Breast epithelium (tissue), 4 donors: ENCODE measurements around the gene NAV3. TPM values are rescaled to one million over a fixed set of nuclear protein-coding genes. Genes with fewer than 3 reads are reported as not detected.

Experiments
- DNase-seq, 2 donors: peaks; one replicate each; pipeline ENCODE4 v3.0.0-alpha.2; 2019; ENCODE audit warnings: low spot score in 2 of 2
- H3K27ac ChIP-seq, 2 donors: fragments of 200-600 bp; sonication (generic) in 1 of 2; one replicate each; pipeline ENCODE4 v1.5.1; 2016 to 2019; ENCODE audit warnings: mild to moderate bottlenecking in 1 of 2
- H3K27me3 ChIP-seq, 2 donors: fragments of 200-600 bp; sonication (generic) in 1 of 2; one replicate each; pipeline versions ENCODE4 v1.5.1 to v1.6.0; 2017 to 2019; ENCODE audit warnings: control low read depth in 1 of 2, mild to moderate bottlenecking in 1 of 2
- H3K36me3 ChIP-seq: fragments of 200-600 bp; one replicate; pipeline ENCODE4 v1.5.1; 2019
- H3K4me1 ChIP-seq, 2 donors: fragments of 200-600 bp; sonication (generic); one replicate each; pipeline ENCODE4 v1.5.1; 2016 to 2019; ENCODE audit warnings: control low read depth in 1 of 2
- H3K4me3 ChIP-seq, 3 donors: fragments of 200-600 bp; sonication (generic); 1 replicate in 2 of 3; 2 replicates in 1 of 3; pipeline ENCODE4 v1.5.1; 2016 to 2019; ENCODE audit warnings: mild to moderate bottlenecking in 3 of 3, moderate library complexity in 2 of 3
- H3K9me3 ChIP-seq, 2 donors: fragments of 200-600 bp; sonication (generic) in 1 of 2; one replicate each; pipeline ENCODE4 v1.5.1; 2016 to 2019; ENCODE audit warnings: control low read depth in 1 of 2
- CTCF ChIP-seq, 3 donors: fragments of 450-650 bp; IDR thresholded peaks; one replicate each; pipeline ENCODE4 v1.5.1; 2016 to 2017; ENCODE audit warnings: antibody characterized with exemption in 3 of 3, mild to moderate bottlenecking in 3 of 3, moderate library complexity in 3 of 3
- POLR2A ChIP-seq: fragments of 450-650 bp; IDR thresholded peaks from one replicate; pipeline ENCODE4 v1.6.1; 2016; ENCODE audit warnings: antibody characterized with exemption, mild to moderate bottlenecking, moderate library complexity
- POLR2AphosphoS5 ChIP-seq, 3 donors: sonication (generic); formaldehyde crosslinking; IDR thresholded peaks; one replicate each; pipeline ENCODE4 v1.6.1; 2017; ENCODE audit warnings: antibody characterized with exemption in 3 of 3
- intact Hi-C: fragments of 100-400 bp; cut with DNase I; formaldehyde crosslinking; loops from one replicate; pipeline ENCODE4 v1.15.1; 2023; ENCODE audit warnings: low total_unique reads
- total RNA-seq, 3 donors: library from RNA; depleted of rRNA; stranded (reverse); fragments of >200 nt; gene quantifications; one replicate each; pipeline ENCODE4 v1.1.0, GENCODE V29; 2016

Gene NAV3
- total RNA-seq, 3 donors from 2014 or later = 25.6 to 46.1 (median 41.1) TPM

- Histone ChIP-seq H3K27me3 (no peaks in the 10 kb centered on the region), H3K9me3 (no peaks in the 10 kb centered on the region), H3K36me3 (no peaks in the 10 kb centered on the region), H3K27ac (no peak overlapping the region), H3K4me3 (no peak overlapping the region), H3K4me1 (no peaks in the 10 kb centered on the region)
- intact Hi-C loops = no loop called here
- TF ChIP-seq POLR2AphosphoS5 (IDR thresholded peaks at IDR 0.05) (no peak), CTCF (IDR thresholded peaks at IDR 0.05) (no peak), POLR2A (no peak)
- DNase-seq = no peak
Measured at GRCh38 chr12:77974645-77975044, 144.0 kb downstream of the NAV3 start.

GRCh38 chr12:77979597-77980250 lies 149.0 kb downstream of the NAV3 start:
- Histone ChIP-seq H3K27me3 (no peaks in the 10 kb centered on the region), H3K9me3 (no peaks in the 10 kb centered on the region), H3K27ac (no peak overlapping the region), H3K4me1 (no peaks in the 10 kb centered on the region), H3K36me3 (no peaks in the 10 kb centered on the region), H3K4me3 (no peak overlapping the region)
- no peak for DNase-seq
- TF ChIP-seq CTCF (IDR thresholded peaks at IDR 0.05) = no peak
- no peak for TF ChIP-seq POLR2AphosphoS5 (IDR thresholded peaks at IDR 0.05)
- TF ChIP-seq POLR2A = no peak
- intact Hi-C loops = no loop called here

GRCh38 chr12:77980782-77981181 lies 150.1 kb downstream of the NAV3 start:
- Histone ChIP-seq H3K27me3 (no peaks in the 10 kb centered on the region), H3K4me3 (no peak overlapping the region), H3K27ac (no peak overlapping the region), H3K4me1 (no peaks in the 10 kb centered on the region), H3K9me3 (no peaks in the 10 kb centered on the region), H3K36me3 (no peaks in the 10 kb centered on the region)
- DNase-seq = no peak
- intact Hi-C loops = no loop called here
- TF ChIP-seq POLR2A (no peak), CTCF (IDR thresholded peaks at IDR 0.05) (no peak), POLR2AphosphoS5 (IDR thresholded peaks at IDR 0.05) (no peak)

- Histone ChIP-seq H3K27ac (no peak overlapping the region), H3K4me3 (no peak overlapping the region), H3K27me3 (no peaks in the 10 kb centered on the region), H3K4me1 (no peaks in the 10 kb centered on the region), H3K36me3 (no peaks in the 10 kb centered on the region), H3K9me3 (no peaks in the 10 kb centered on the region)
- intact Hi-C loops = no loop called here
- no peak for TF ChIP-seq POLR2A
- TF ChIP-seq CTCF (IDR thresholded peaks at IDR 0.05) = no peak
- TF ChIP-seq POLR2AphosphoS5 (IDR thresholded peaks at IDR 0.05) = no peak
- DNase-seq = no peak
Measured at GRCh38 chr12:77983859-77984258, 153.2 kb downstream of the NAV3 start.

GRCh38 chr12:77992760-77993159 lies 162.1 kb downstream of the NAV3 start:
- Histone ChIP-seq H3K4me1 (no peaks in the 10 kb centered on the region), H3K36me3 (no peaks in the 10 kb centered on the region), H3K4me3 (no peak overlapping the region), H3K27ac (no peak overlapping the region), H3K27me3 (no peaks in the 10 kb centered on the region), H3K9me3 (peaks cover 0 to 6% of the 10 kb centered on the region in 2 donors)
- no peak for DNase-seq
- intact Hi-C loops = no loop called here
- TF ChIP-seq POLR2A = no peak
- no peak for TF ChIP-seq CTCF (IDR thresholded peaks at IDR 0.05)
- TF ChIP-seq POLR2AphosphoS5 (IDR thresholded peaks at IDR 0.05) = no peak
